HG03354 (cell line): ENCODE data around the gene LGALS7B.
"Not testable (repeated sequence)": the region's sequence is repeated elsewhere in the genome, so short reads cannot be mapped to it uniquely, and the experiment has no call there.

Experiments
- ATAC-seq: cut with Tn5 transposase; IDR thresholded peaks from one replicate; pipeline ENCODE4 v1.9.1; 2021; ENCODE audit warnings: mild to moderate bottlenecking; ENCODE audit not compliant: unreplicated experiment, poor library complexity, severe bottlenecking

Gene LGALS7B

GRCh38 chr19:38813932-38814331 lies 24.9 kb downstream of the LGALS7B start:
- not testable (repeated sequence) for ATAC-seq

DNA sequence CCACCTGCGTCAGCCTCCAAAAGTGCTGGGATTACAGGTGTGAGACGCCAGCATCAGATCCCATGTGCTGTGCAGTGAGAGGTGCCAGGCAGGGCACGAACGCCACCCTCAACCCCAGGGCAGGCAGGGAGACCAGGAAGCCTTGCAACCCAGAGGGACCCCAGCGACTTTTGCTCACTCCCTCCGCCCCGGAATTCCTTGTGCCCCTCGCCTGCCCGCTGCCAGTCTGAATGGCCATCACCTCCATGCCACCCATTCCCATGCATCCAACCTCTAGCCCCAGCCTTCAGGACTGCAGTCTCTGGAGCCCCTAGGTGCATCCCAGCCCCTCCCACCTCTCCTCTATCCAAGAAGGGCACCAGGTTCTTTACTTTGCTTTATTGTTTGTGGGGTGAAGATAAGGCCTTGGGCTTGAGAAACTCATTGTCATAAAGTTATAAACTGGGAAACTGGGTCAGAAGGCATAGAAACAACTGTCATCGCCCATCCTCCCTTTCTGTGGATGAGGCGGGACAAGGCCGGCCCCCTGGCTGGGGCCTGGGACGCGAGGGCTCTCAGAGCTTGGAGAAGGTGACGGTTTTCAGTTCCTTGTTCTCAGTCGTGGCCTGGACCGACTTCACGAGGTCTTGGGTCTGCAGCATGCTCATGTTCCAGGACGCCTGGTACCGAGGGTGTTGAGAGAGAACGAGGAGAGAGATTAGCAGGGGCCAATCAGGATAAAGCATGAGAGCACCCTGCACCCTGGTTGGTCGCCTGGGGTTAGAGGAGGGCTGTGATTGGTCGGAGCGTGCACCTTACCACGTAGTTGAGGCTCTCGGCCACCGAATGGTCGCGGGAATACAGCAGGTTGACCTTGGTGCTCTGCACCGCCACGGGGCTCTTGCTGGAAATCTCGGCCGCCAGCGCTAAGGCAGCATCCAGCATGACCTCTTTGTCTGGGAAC lies 26.3 kb downstream of the LGALS7B start:
- ATAC-seq = no peak

DNA sequence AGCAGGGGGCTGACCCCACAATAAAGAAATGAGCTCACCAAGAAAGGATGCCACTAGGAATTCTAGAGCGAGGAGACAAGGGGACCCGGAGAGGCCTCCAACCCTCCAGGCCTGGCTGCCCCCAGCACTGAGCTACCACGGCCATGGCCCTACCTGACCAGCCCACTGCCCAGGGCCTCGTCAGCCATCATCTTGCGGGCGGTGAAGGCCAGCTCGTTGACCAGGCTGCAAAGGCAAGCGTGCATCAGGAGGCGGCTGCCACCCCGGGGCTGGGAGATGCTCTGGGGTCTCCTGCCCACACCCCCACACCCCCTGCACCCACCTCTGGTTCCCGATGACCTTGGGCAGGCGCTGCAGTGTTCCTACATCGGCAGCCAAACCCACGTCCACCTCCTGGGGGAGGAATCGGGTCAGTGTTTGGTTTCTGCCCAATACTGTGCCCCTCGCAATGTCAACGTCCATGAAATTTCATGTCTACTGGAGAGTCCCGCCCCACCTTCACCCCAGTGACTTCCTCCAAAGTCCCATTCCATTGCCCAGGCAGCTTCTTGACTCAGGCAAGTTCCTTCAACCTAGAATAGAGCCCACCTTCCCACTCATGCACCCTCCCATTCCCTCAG lies 27.2 kb downstream of the LGALS7B start:
- ATAC-seq = no peak

DNA sequence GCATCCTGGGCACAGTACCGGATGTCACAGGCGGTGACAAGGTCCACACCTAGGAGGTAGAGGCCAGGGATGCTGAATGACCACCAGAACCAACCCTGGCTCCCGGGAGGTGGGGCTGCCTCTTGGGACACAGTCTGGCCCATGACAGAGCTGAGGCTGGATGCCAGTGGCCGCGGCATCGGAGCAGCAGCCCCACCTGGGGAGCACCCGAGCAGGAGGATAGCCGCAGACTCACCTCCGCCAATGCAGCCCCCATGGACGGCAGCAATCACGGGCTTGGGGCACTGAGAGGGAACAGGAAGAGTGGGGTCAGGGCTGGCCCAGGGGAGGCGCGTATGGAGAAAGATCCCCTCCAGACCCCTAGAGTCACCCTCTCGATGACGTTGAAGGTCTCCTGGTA lies 28.1 kb downstream of the LGALS7B start:
- ATAC-seq = no peak

DNA sequence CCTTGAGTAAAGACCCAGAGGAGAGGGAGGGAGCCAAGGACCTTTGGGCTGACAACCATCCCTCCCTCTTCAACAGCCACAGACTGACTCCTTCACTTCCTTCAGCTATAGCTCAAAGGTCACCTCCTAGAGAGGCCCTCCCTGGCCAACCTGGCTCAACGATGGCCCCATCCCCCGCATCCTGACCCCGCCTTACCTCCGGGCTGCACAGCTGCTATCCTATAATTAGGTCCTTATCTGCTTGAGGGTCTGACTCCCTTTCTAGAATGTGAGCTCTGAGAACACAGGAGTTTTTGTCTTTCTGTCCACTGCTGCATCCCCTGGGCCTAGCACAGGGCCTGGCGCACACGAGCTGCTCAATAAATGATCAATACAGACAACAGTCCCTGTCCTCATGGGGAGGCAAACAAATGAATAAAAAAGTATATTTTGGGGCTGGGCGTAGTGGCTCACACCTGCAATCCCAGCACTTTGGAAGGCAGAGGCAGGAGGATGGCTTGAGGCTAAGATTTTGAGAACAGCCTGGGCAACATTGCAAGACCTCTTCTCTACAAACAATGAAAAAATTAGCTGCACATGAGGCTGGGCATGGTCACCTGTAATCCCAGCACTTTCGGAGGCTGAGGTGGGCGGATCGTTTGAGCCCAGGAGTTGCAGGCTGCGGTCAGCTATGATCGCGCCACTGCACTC lies 30.4 kb downstream of the LGALS7B start:
- ATAC-seq = no peak

- ATAC-seq = not testable (repeated sequence)
Observed at GRCh38 chr19:38821230-38821825, 32.3 kb downstream of the LGALS7B start.

- ATAC-seq = not testable (repeated sequence)
Observed at GRCh38 chr19:38825936-38826335, 36.9 kb downstream of the LGALS7B start.

GRCh38 chr19:38826856-38827551 lies 38.0 kb downstream of the LGALS7B start:
- ATAC-seq = no peak

DNA sequence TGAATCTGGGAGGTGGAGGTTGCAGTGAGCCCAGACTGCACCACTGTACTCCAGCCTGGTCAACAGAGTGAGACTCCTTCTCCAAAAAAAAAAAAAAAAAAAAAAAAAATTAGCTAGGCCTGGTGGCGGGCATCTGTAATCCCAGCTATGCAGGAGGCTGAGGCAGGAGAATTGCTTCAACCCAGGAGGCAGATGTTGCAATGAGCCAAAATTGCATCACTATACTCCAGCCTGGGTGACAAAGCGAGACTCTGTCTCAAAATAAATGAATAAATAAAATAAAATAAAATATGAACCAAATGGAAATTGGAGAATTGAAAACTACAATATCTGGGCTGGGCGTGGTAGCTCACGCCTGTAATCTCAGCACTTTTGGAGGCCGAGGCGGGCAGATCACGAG lies 40.2 kb downstream of the LGALS7B start:
- not testable (repeated sequence) for ATAC-seq

GRCh38 chr19:38830039-38830733 lies 41.2 kb downstream of the LGALS7B start:
- no peak for ATAC-seq

GRCh38 chr19:38831142-38831605 lies 42.2 kb downstream of the LGALS7B start:
- ATAC-seq = peak; percentile 62

DNA sequence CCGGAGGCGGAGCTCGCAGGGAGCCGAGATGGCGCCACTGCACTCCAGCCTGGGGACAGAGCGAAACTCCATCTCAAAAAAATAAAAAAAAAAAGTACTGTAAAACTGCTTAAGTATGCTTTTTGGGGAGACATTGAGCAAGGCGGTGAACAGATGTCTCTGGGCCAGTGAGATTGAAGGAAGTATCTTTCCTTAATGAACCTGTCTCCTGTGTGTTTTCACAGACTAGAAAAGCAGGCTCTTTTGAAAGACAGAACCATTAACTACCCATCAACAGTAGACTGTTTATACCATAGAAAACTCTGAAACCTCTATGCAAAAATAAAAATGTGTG lies 44.1 kb downstream of the LGALS7B start:
- no peak for ATAC-seq

DNA sequence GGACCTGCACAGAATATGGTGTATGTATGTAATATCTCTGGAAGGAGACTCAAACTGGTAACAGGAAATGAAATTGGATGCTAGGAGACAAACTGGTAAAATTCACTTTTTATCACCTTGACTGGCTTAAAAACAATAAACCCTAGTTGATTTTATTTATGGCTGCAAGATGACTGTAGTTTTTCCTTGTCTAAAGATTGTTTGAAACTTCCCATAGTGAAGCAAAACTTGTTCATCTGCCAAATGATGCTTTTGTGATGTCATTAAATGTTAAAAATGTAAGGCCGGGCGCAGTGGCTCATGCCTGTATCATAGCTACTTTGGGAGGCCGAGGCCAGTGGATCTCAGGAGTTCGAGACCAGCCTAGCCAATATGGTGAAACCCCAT lies 45.1 kb downstream of the LGALS7B start:
- ATAC-seq = no peak

DNA sequence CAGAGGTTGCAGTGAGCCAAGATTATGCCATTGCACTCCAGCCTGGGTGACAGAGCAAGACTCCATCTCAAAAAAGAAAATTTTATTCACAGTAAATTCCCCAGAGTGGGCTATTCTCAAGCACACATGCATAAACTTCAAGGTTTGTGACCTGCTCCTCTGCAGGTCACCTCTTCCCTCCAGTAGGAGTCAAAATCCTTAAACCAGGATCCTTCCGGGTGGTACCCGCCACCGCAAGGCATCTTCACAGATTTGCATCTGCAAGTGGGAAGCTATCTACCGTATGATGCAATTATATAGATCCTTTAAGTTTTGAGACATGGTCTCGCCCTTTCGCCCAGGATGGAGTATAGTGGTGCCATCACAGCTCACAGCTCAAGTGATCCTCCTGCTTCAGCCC lies 45.6 kb downstream of the LGALS7B start:
- no peak for ATAC-seq

DNA sequence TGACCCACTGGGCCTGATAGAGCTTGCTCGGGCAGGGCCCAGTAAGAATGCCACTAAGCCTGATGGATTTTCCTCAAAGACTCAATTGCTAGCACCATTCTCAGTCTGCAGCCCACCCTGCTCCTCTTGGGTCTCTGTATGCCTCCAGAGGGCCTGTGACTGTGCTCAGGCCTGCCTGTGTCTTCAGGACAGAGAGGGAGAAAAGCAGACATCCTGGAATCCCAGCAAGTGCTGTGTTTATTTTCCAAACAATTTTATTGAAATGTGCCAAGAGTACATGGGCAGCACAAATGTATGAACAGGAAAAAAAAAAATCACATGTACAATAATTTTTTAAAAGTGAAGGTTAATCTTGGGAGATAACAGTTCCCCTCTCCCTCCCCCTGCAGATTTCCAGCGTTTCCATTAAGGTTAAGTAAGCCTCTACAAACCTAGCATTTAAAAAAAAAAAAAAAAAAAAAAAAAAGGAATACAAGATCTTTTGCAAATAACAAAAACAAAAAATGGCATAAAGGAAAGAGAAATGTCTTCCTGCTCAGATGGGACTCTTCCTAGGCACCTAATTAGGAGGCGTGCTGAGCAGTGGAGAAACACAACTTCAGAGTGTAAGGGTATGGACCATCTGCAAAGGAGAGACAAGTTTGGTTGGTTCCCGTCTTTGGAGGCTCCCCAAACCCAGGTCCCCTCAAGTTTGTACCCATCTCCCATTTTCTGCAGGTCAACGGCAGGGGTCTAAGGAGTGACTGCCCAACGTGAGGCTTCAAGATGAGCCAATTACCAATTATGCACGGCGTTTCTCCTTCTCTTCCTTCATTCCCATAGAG lies 47.4 kb downstream of the LGALS7B start:
- no peak for ATAC-seq

DNA sequence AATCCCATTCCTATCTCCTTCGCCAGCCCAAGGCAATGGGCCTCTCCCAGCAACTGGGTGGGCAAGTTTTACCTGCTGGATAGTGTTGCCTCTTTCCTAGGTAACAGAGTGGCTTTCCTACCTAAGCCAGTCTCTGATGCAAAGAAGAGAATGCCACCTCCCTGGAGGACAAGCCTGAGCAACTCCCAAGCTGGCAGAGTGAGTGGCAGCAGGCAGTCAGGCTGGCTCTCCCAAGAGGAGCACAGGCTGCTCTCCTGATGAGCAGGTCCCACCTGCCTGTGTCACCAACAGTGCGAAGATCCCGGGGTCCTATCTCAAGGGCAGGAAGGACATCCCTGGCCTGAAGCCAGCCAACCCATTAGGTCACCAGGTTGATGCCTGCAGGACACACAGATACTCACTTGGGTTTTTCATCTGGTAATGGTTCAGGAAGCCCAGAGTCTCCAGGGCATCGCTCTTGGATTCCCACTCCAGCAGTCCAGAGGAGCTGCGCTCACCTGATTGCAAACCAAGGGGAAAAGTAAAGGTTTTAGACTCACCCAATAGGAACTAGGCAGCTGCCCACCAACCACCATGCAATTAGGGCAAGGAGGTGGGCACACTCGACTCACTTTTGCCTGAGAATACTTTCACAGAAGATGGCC lies 48.1 kb downstream of the LGALS7B start:
- no peak for ATAC-seq

DNA sequence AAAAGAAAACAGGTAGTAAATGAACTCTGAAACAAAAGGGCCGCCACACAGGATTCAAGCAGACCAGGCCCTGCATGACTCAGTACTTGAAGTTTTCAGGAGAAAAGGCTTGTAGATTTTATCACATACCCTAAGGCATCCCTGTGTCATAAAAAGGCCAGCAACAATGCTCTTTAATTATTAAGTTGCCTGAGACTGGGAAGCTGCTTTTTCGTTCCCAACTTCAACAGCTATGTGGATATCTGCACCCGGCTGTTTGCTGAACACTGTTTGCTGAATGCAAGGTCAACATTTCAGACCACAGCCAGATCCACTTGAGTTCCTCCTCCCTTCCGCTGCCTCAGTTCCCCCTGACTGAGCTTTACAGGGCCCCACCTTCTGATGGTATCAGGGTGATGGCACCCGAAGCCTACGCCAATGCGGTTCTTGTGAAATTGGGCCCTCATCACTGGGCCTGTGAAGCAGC lies 48.7 kb downstream of the LGALS7B start:
- no peak for ATAC-seq
